NCI-H146 treated with DMSO at 0.1 percent for 48 hours (cell line): ENCODE data around the gene NAGK.
"Not testable (repeated sequence)": the region's sequence is repeated elsewhere in the genome, so short reads cannot be mapped to it uniquely, and the experiment has no call there.

Experiments used
- DNase-seq: peaks from one replicate; lab custom pipeline; 2025; ENCODE audit not compliant: unreplicated experiment; lab: John Stamatoyannopoulos, UW

The NAGK gene

DNA sequence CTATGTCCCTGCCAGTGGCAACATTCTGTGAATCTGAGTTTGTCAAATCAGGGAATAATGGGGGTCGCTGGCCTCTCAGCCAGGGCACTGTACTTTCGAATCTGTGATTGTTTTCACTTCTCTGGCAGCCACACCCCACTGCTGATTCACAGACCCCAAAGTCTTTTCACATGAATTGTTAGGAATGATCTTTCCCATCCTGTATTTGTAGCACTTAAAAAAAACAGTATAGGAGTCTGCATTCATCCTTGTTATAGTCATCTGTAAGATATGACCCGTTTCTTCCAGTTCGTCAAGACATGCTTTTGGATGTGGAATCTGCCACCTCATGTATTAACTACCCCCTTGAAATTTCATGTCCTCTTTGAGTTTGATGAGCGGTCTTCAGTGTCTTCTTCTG is 928 bp downstream of the NAGK start:
- no peak for DNase-seq

GRCh38 chr2:71070294-71071093 is 2.0 kb downstream of the NAGK start:
- DNase-seq = no peak

DNA sequence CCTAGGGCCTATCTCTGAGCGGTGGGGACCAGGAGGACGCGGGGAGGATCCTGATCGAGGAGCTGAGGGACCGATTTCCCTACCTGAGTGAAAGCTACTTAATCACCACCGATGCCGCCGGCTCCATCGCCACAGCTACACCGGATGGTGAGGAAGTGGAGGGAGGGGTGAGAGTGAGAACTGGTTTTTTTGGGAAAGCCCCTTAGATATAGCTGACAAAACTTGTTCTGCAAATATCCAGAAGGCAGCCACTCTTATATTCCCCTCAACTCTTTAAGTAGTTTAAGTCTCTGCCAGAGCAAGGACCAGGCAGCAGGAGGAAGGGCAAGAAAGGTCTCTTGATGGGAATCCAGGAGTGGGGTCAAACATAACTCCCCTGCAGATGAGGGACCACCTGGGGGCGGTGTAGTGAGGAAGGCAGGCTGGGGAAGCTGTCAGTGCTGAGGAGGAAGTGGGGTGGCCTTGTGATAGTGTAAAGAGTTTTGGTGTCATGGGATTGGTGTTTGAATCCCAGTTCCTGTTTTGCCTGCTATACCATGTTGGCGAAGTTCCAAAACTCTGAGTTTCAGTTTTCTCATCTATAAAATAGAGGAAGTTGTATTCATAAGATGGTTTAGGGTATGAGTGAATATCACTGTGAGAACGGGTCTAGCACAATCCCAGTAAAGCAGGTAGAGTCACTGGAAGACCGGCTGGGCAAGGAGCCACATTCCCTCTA is 3.4 kb downstream of the NAGK start:
- DNase-seq = no peak

DNA sequence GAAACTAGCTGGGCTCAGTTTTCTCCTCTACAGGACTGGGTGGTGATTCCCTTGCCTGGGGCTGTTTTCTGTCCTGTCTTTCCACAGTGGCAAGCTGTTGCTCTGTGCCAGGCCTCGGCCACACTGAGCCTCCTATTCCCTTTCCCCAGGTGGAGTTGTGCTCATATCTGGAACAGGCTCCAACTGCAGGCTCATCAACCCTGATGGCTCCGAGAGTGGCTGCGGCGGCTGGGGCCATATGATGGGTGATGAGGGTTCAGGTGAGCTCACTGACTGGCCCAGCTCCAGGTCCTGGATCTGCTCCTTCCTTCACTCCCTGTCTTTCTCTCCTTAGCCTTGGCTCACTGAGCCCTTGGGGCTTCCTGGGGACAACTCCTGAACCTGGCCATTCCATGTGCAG is 4.0 kb downstream of the NAGK start:
- no peak for DNase-seq

GRCh38 chr2:71073475-71073874 is 5.0 kb downstream of the NAGK start:
- DNase-seq = no peak

- DNase-seq = no peak
Observed at GRCh38 chr2:71074893-71075395, 6.5 kb downstream of the NAGK start.

DNA sequence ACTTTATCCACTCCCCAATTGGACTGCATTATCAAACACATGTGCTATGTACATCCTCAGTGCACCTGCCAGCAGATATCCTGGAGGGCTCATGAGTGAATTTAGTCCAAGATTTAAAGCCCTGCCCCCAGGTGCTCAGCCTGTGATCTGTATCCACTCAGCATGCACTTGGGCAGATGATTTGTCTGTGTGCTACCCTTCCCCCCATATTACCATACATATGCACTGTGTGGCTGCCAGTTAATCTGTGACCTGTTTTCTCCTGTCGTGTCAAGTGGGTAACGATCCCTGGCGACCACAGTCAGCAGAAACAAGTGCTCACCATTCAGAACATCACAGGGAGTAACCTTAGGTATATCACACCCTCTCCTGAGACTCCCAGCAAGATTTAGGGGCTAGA is 10.2 kb downstream of the NAGK start:
- no peak for DNase-seq

- no peak for DNase-seq
Observed at GRCh38 chr2:71082402-71083252, 14.2 kb downstream of the NAGK start.

GRCh38 chr2:71083297-71083696 is 14.8 kb downstream of the NAGK start:
- not testable (repeated sequence) for DNase-seq

DNA sequence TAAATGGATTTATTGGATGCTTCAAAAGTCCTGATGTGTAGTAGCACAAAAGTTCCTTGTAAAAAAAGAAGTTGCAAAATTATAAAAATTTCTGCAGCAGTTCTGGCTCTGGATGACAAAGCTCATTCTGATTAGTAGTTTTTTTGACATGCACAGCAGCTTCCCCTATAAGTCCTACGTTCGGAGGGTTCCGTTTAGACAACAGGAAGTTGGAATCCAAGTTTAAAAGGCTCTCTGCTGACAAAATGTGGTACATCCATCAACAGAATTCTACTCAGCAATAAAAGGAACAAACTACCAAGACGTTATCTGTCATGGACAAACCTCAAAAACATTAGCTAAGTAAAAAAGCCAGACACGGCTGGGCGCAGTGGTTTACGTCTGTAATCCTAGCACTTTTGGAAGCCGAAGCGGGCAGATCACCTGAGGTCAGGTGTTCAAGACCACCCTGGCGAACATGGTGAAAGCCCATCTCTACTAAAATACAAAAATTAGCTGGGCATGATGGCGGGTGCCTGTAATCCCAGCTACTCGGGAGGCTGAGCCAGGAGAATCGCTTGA is 15.4 kb downstream of the NAGK start:
- DNase-seq = not testable (repeated sequence)

DNA sequence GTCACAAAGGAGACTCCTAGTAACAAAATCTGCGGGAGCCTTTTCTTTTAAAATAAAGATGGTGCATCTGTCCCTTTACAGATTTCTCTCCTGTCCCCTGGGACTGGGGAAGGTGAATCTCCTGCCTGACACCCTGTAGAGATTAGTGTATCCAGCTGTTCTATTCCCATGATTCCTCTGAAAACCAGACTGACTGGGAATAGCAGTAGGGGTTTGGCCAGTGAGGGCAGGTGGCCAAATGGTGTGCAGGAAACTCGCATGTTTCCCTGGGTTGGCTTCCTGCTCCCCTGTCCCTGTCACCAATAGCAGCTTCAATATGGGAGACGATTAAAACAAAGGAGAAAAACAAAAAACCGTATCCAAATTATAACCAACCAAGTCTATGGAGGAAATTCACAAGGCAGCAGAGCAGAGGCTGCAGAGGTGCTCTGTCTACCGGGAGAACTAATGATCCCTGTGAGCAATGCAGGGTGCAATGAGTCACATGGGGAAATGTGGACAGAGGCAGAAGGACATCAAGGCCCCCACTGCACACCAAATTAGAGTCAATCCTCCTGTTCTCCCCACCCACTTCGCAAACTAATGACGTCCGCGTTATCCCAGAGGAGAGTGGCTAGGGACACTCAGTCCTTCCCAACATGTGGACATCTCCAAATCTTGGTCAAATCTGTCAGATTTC is 17.0 kb downstream of the NAGK start:
- peak; percentile 30 for DNase-seq

- DNase-seq = not testable (repeated sequence)
Observed at GRCh38 chr2:71089475-71089874, 21.0 kb downstream of the NAGK start.

DNA sequence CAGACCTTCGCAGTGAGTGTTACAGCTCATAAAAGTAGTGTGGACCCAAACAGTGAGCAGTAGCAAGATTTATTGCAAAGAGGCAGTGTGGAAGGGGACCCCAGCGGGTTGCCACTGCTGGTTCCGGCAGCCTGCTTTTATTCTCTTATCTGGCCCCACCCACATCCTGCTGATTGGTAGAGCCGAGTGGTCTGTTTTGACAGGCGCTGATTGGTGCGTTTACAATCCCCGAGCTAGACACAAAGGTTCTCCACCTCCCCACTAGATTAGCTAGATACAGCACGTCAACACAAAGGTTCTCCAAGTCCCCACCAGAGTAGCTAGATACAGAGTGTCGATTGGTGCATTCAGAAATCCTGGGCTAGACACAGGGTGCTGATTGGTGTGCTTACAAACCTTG is 23.4 kb downstream of the NAGK start:
- DNase-seq = not testable (repeated sequence)

- DNase-seq = not testable (repeated sequence)
Observed at GRCh38 chr2:71092491-71093260, 24.2 kb downstream of the NAGK start.

DNA sequence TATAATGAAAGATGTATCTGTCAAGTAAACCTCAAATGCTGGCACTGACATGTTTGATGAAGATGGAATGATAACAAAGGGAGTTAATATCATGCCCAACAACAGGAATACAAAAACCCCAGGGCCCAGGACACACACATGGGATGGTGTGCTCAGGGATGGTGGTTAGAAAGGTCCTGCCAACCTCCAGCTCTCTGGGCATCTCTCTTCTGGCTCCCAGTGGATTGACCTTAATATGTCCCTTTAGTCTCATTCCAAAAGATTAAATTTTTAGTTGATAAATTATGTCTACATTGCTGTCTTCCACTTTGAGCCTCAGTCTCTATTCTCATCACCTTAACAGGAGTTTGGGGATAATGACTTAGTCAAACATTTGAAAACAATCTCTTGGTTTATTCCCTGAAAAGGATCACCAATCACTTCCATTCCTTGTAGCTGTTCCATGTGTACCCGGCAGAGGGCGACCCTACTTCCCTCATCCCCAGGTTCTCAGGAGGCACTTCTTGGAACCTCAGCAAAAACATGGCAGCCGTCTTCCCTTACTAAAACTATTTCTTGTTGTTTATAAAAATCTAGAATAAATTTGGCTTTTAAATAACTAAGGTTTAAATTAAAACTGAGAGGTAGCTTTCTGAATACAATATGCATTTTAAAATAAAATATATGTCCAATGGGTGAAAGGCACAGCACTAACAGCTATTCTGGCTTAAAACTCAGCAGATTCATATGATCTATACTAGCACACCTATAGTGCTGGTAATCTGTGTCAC is 31.9 kb downstream of the NAGK start:
- DNase-seq = peak; percentile 60

DNA sequence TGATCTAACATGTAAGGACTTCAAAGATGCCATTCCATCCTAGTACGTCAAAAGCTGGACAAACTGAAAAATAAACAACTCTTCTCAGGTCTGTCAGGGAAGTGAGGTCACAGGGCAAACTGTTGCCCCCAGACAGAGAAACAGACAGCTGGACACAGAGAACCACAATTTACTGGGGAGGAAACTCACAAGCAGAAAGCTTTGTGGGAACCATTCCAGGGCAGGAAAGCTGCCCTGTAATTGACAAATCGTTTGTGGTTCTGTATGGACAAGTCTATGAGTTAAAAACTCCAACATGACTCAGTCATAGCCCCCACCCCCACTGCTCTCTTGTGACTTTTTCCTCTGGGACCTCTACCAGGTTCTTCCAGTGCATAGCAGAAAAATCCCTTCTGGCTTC is 33.2 kb downstream of the NAGK start:
- no peak for DNase-seq

- no peak for DNase-seq
Observed at GRCh38 chr2:71102981-71103681, 34.7 kb downstream of the NAGK start.

- no peak for DNase-seq
Observed at GRCh38 chr2:71103809-71104208, 35.4 kb downstream of the NAGK start.
